ENCODE data around the gene COG7.

GRCh38 chr16:23453338-23454052 is 506 bp upstream of the COG7 start:
- TF ChIP-seq POLR2A (IDR thresholded peaks at IDR 0.05) (no peak), CTCF (IDR thresholded peaks at IDR 0.05) (no peak)

All from heart left ventricle (tissue), 13 donors.